Metanephros (tissue), 2 donors: ENCODE measurements around the gene RTN4IP1. TPM values are rescaled to one million over a fixed set of nuclear protein-coding genes. Genes with fewer than 3 reads are reported as not detected.

ENCODE experiments used
- small RNA-seq: library from RNA; depleted of rRNA; stranded (forward); fragments of <200 nt; gene quantifications from one replicate; pipeline ENCODE3, GENCODE V24; 2014; ENCODE audit warnings: low replicate concordance
- total RNA-seq: library from RNA; depleted of rRNA; stranded (reverse); fragments of >200 nt; gene quantifications from one replicate; pipeline ENCODE4 v1.2.3, GENCODE V29; 2014

The RTN4IP1 gene, protein sequence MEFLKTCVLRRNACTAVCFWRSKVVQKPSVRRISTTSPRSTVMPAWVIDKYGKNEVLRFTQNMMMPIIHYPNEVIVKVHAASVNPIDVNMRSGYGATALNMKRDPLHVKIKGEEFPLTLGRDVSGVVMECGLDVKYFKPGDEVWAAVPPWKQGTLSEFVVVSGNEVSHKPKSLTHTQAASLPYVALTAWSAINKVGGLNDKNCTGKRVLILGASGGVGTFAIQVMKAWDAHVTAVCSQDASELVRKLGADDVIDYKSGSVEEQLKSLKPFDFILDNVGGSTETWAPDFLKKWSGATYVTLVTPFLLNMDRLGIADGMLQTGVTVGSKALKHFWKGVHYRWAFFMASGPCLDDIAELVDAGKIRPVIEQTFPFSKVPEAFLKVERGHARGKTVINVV
- 4.7 TPM for total RNA-seq

DNA sequence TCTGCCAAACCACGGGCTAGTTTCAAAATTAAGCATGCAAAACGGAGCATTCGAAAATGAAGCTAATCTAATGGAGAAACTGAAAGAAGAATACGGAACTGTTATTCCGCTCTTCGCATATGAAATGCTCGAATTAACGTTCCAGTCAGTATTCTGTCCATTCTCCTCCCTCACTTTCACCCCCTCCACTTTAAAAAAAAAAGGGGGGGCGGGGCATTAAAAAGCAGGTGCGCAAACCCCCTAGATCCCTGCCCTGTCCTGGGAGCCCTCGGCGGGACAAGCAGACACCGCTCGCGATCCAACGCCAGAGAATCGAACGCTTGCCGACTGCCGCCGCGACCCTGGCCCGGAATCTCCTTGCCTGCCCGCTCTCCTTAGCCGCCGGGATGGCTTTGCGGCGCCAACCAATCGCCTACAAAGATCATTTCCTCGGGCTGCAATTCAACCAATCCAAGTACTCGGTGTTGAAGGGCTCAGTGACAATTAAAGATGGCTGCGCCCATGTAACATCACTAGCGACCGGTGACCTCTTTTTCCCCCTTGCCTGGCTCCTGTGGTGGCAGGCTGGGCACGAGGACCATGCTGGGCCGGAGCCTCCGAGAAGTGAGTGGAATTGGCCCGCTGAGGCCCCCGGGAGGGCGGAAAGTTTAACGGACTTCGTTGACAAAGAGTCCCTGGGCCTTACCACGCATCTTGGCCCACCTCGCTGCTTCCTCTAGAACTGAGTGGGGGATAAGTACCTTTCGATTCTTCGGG, at the start of gene RTN4IP1, which contains the start of gene QRSL1:
Gene RTN4IP1 (minus strand): TSS at position 396 of the 756 bp plus-strand sequence. CDS start 477 bp downstream, outside the sequence.
Gene QRSL1 (plus strand): TSS at position 476 of the 756 bp plus-strand sequence. CDS start 104 bp downstream, at position 580.

Small RNA genes within 50 kb of the gene (small RNA-seq; reads per million reads assigned to genes)
- not detected for gene RNU6-527P

Other genes starting within 250 kb of the RTN4IP1 start
- 15.5 TPM for gene QRSL1, start 80 bp upstream of the RTN4IP1 start, total RNA-seq